OCI-LY7 (cell line): ENCODE results near the gene SMYD3.

Source experiments
- EZH2phosphoT487 ChIP-seq: fragments of 200-600 bp; sonication (generic); IDR thresholded peaks from 2 replicates; pipeline ENCODE4 v1.6.1; 2018; ENCODE audit warnings: low read depth, borderline replicate concordance, mild to moderate bottlenecking, mixed run types, antibody characterized with exemption, low read length, moderate library complexity, mixed read lengths
- TF ChIP-seq, protein P1 (sequence below): fragments of 200-600 bp; sonication (generic); conservative IDR thresholded peaks from 2 replicates; pipeline ENCODE4 v1.5.1; 2014; ENCODE audit warnings: mild to moderate bottlenecking, antibody characterized with exemption, low read length, moderate library complexity, mixed read lengths

DNA sequence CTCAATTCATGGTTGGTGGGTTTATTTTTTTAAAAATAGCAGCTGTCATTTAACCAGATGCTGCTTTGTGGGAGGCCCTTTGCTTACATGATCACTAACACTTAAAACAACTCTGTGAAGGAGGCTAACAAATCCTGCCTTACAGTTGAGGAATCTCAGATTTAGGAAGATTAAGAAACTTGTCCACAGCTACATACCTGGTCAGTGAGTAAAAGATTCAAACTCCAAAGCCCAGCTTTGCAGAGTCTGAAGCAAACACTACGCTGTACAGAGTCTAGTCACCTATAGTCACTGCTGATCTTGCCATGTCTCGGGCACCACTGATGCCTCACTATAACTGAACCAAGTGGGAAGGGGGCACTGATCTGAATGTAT, 535.4 kb downstream of the SMYD3 start:
- TF ChIP-seq, protein P1, sequence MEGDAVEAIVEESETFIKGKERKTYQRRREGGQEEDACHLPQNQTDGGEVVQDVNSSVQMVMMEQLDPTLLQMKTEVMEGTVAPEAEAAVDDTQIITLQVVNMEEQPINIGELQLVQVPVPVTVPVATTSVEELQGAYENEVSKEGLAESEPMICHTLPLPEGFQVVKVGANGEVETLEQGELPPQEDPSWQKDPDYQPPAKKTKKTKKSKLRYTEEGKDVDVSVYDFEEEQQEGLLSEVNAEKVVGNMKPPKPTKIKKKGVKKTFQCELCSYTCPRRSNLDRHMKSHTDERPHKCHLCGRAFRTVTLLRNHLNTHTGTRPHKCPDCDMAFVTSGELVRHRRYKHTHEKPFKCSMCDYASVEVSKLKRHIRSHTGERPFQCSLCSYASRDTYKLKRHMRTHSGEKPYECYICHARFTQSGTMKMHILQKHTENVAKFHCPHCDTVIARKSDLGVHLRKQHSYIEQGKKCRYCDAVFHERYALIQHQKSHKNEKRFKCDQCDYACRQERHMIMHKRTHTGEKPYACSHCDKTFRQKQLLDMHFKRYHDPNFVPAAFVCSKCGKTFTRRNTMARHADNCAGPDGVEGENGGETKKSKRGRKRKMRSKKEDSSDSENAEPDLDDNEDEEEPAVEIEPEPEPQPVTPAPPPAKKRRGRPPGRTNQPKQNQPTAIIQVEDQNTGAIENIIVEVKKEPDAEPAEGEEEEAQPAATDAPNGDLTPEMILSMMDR = no peak
- TF ChIP-seq EZH2phosphoT487 = no peak
